Right ventricle myocardium inferior (tissue), 1 donor: ENCODE results near the gene GARRE1. TPM values are rescaled to one million over a fixed set of nuclear protein-coding genes. Genes with fewer than 3 reads are reported as not detected.

ENCODE experiments used
- ATAC-seq: fragments of 200-7000 bp; cut with Tn5 transposase; one replicate; pipeline ENCODE4 v1.9.1; 2020; ENCODE audit warnings: mild to moderate bottlenecking, moderate library complexity
- DNase-seq: peaks from one replicate; pipeline ENCODE4 v3.0.0; 2021; ENCODE audit errors: missing footprints
- intact Hi-C: fragments of 100-400 bp; cut with DNase I; formaldehyde crosslinking; loops from one replicate; pipeline ENCODE4 v1.11.0; 2022
- total RNA-seq: library from RNA; stranded (reverse); fragmentation: NEBNext Ultra II Directional; extraction: Animal tissue kit (Norgen Biotek cat#: 25700); gene quantifications from one replicate; pipeline ENCODE4 v1.2.1, GENCODE V29; 2021
- donor health status: DM: no; HTN: yes; CAD: no; lungs with severe emphysema.

Gene GARRE1
- total RNA-seq, 1 donor from 2014 or later: 16.3 TPM

DNA sequence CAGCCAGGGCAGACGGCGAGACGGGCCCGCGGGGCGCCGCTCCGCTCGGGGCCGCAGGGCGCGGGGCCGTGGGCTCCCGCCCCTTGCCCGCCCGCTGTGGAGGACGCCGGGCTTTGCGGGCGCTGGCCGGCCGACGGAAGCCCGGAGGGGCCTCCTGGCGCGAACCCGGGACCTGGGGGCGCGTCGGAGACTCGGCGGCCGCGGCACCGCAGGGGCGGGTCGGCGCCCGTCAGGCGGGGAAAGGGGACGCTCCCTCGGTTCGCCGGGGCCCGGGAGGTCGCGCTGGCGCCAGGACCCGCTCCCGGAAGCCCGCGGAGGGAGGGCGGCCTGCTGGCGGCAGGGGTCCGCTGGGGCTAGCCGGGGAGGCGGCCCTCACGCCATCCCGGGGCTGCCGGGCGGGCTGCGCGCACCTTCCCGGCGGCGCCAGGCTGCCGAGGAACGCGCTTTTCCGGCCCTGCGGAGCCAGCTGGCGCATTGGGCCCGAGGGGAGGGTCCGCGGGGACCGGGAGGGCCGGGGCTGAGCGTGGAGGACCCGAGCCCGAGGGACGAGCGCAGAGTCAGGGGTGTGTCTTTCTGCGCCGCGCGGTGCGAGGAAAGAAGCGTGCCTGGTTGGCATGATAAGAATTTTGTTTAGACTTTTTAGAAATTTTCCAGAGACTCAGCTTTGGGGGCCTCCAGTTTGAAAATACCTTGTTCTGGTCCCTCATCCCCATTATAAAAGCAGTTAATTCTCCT is 511 bp downstream of the GARRE1 start:
- DNase-seq: peak; percentile 74
- ATAC-seq: peak; percentile 73
- intact Hi-C loops: no loop called here

DNA sequence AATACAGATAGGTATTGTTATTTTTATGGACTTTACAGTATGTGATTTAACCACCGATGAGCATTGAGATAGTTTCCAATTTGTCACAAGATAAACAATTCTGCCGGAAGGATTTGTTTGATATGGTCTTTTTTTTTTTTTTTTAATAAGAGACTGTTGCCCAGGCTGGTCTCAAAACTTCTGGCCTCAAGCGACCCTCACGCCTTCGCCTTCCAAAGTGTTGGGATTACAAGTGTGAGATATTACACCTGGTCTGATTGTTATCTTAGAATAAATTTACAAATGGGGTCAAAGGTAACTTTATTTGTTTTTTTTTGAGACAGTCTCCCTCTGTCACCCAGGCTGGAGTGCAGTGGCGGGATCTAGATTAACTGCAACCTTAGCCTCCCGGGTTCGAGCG is 1.2 kb downstream of the GARRE1 start:
- no peak for ATAC-seq
- no peak for DNase-seq
- intact Hi-C loops: no loop called here

DNA sequence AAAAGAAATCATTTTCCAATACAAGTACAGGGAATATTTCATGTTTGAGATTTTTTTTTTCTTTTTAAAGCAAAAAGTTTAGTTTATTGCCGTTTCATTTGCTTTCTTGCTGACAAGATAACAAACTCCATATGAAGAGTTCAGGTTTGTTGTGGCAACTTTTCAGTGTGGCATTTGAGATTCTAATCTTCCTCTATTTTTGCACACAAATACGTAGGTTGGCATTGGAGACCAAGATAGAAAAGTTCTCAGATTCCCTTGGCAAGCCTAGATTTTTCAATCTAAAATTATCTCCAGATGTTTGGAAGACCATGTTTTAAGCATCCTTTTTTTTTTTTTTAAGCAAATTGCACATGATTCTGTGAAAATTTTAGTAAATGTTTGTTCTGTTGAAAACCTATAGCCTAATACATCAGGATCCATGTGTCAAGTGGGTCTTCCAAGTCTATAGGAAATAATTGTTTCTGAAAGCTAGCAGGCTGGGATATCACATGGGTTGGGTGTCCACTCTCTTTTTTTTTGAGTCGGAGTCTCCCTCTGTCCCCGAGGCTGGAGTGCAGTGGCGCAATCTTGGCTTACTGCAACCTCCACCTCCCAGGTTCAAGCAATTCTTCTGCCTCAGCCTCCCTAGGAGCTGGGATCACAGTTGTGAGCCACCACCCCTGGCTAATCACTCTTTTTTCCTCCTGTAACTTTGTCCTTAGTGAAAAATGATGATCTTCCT is 2.6 kb downstream of the GARRE1 start:
- ATAC-seq: no peak
- no peak for DNase-seq
- intact Hi-C loops: no loop called here

DNA sequence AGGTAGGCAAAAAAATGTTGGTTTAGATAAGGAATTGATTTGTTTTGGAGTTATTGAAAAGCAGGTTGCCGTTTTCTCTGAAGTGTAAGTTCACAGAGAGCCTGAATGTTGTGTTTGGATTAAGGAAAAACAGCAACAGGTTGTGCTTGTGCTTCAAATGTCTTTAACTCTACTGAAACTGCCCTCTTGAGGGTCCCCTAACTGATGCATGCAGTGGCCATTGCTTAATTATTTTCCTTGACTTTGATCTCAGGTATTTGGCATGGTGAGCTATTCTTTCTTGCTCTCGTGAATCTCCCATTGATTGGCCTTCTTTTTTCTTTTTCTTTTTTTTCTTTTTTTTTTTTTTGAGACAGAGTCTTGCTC is 3.2 kb downstream of the GARRE1 start:
- DNase-seq (no peak), ATAC-seq (no peak)
- intact Hi-C loops: no loop called here

DNA sequence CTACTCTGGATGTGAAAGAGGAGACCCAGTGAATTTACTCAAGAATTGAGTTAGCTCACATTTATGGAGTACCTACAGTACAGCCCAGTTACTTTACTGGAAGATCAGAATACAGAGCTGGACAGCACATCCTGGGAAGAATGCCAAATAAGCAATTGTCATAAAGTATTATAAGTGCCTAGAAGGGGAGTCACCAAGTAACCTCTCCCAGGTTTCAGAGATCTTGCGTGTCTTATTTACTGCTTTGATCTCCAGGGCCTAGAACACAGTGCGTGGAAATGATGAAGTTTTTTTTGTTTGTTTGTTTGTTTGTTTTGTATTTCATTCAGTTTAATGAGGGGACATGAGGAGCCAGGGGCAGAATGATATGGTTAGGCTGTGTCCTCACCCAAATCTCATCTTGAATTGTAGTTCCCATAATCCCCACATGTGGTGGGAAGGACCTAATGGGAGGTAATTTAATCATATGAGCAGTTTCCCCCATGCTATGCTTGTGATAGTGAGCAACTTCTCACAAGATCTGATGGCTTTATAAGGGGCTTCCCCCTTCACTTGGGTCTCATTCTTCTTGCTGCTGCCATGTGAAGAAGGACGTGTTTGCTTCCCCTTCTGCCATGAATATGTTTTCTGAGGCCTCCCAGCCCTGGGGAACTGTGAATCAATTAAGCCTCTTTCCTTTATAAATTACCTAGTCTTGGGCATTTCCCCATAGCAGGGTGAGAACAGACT is 5.2 kb downstream of the GARRE1 start:
- no peak for DNase-seq
- intact Hi-C loops: no loop called here
- ATAC-seq: no peak

DNA sequence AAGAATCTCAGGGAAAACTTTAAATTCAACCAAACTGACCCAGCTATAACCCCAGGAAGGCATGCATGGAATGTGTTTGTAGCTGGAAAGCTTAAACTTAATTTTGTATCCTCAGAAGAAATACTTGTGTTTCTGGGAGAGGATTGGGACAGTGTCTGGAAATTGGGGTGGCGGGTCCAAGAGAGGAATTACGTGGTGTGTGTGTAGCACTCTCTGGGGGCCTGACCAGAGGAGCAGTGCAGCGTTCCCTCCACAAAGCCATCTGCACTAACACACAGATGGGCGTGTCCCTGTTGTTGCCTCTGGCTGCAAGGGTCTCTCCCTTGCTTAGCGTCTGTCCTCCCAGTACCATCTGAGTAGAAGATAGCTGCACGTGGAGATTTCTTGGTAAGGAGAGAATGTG is 6.4 kb downstream of the GARRE1 start:
- ATAC-seq: peak; percentile 53
- no peak for DNase-seq
- intact Hi-C loops: no loop called here

DNA sequence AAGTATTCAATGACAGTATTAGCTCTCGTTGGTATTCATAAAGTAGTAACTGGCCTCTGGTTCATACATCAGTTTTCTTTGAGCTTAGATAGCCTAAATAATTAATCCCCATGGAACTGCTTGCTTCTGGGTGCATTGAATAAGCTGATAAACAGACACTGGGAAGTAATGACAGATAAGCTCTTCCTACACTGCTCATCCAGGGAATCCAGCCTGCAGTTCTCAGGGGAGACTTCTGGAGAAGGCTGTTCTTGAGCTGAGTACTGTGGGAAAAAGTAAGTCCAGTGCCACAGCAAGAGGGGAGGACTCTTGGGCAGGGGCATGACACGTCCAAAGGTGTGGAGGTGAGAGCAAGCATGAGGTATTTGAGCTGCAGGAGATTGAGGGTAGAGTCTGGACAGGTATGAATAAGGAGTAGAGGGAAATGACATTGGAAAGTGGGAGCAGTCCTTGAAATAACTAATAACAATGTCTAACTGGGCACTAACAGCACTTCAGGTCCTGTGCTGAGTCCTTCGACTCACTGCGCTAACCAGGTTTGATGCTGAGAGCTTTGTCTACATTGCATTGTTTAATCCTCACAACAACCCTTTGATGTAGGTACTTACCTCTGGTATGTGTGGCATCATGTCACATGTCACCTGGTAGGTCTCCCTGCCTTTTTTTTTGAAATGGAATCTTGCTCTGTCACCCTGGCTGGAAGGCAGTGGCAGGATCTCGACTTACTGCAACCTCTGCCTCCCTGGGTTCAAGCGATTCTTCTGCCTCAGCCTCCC is 7.2 kb downstream of the GARRE1 start:
- intact Hi-C loops: no loop called here
- ATAC-seq: peak; percentile 20
- no peak for DNase-seq

DNA sequence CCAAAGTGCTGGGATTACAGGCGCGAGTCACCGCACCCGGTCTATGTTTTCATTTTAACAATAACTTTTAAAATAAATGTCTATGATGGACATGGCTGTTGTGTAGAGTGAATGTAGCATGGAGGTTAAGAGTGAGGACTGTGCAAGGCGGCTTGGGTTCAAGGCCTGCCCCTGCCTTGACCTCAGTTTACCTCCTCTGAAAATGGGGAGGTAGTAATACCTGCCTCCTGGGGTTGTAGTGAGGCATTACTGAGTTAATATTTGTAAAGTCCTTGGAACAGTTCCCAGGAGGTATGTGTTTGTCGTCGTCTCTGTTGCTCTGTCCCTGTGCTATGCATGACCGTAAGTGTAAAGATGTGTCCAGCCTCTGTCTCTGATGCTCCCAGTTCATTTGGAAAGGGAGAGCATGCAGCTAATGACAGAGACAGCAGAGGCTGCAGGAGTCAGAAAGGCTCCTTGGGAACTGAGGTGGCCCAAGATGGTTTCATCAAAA is 9.4 kb downstream of the GARRE1 start:
- intact Hi-C loops: no loop called here
- ATAC-seq (no peak), DNase-seq (no peak)

DNA sequence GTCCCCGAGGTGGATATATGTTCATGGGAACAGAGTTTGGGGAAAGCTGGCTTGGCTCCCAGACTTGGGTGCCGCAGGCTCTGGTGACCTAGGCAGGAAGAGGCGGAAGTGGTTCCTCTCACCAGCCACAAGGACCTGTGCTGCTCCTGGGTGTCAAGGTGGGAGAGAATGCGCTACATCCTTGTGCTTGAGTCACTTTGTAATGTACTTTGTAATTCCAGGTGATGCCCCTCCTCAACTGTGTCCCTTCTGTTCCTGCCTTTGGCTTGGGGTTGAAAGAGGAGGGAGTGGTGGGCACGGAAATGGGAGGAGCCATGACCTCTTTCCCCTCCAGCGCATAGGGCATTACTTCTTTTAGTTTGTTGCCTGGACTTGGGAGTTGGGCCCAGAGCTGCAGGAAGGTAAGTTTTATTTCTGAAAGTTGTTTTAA is 10.9 kb downstream of the GARRE1 start:
- ATAC-seq (no peak), DNase-seq (no peak)
- intact Hi-C loops: loop anchor here (5.0 kb wide), 1 partner anchor 67 kb away; no protein-coding TSS in a partner anchor

DNA sequence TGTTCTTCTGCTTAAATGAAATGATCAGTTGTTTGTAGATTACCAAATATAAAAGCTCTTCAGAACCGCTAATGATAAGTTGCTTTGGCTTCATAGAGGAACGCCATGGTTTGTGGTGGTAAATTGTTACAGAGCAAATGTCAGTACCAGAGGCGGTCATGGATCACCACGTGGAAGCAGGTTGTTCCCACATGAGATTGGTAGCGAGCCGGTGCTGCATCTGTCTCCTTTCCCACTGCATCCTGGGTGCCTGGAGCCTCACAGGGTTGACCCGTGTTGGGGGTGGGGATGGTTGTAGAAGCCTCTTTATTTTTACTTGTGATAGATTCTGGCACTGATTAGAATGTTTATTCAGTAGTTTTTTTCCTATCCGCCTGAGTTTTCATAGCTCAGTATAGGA is 14.7 kb downstream of the GARRE1 start:
- DNase-seq (no peak), ATAC-seq (no peak)
- intact Hi-C loops: loop anchor here (5.0 kb wide), 1 partner anchor 63 kb away; no protein-coding TSS in a partner anchor

DNA sequence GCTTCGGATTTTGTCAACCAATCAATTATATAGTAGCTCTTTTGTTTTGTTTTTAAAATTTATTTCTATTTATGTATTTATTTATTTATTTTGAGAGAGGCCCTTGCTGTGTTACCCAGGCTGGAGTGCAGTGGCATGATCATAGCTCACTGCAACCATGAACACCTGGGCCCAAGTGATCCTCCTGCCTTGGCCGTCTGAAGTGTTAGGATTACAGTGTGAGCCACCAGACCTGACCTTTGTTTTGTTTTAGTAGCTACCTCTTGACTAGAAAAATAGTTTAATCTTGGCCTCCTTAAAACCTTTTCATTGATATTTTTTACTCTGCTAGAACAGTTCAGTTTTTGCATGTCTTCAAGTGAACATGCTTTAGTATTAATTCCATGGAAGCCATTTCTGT is 15.1 kb downstream of the GARRE1 start:
- no peak for DNase-seq
- no peak for ATAC-seq
- intact Hi-C loops: loop anchor here (5.0 kb wide), 1 partner anchor 63 kb away; no protein-coding TSS in a partner anchor

DNA sequence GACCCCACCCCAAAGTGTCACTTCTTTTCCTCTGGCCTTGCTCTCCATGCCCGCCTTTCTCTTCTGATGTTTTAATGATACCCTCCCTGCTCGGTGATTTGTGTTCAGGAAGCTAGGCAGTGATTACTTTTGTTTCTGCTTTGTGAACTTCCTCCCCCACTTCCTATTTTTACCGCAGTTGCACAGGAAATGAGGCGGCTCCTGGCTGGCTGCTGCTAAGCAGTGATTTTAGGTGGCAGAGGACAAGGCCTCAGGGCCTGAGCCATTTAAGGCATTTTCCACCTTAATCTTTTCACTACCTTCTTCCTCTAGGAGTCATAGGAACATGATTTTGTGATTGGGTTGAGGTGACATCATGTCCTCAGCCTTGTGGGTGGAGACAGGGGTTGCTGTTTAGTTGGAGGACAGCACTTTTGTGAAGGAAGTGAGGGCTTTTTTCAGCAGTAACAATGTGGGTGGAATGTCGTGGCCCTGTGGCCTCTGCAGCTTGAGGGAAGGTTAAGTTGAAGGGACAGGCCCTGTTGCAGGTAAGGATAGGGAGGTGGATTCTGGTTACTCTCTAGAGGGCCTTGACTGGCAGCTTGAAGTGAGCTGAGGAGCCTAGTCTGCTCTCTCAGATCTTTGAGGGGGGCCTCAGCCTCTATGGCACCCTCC is 15.7 kb downstream of the GARRE1 start:
- ATAC-seq (peak; percentile 67), DNase-seq (peak; percentile 76)
- intact Hi-C loops: loop anchor here (5.0 kb wide), 2 partner anchors 47 to 62 kb away; no protein-coding TSS in a partner anchor

DNA sequence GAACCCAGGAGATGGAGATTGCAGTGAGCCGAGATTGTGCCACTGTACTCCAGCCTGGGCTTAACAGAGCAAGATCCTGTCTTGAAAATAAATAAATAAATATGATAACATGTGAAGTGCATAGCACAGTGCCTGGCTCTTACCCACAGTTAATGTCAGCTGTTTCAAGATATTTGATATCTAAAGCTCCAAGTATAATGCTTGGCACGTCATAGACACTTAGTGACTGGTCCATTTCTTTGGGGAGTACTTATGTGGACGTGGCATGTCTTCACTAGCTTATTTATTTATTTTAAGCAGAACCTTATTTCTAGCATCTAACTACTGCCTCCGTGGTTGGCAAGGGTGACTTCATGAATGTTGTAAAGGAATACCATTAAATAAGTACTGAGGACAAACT is 18.8 kb downstream of the GARRE1 start:
- ATAC-seq: no peak
- DNase-seq: no peak
- intact Hi-C loops: loop anchor here (5.0 kb wide), 1 partner anchor 44 kb away; no protein-coding TSS in a partner anchor

DNA sequence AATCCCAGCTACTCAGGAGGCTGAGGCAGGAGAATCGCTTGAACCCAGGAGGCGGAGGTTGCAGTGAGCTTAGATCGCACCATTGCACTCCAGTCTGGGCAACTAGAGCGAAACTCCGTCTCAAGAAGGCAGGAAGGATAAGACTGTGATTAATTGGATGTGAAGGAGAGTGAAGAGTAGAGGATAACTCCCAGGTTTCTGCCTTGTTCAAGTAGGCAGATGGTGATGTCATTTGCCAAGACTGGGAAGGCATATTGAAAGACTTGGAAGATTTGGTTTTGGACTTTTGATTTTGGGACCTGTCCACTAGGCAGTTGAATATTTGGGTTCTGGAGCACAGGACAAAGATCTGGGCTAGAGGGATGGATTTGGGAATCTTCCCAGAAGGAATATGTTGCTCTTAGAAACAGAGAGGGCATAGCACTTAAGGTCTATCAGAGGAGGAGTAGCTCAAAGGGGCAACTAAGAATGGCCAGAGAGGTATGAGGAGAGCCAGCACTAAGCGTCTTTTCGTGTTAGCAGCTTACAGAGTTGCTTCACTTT is 20.0 kb downstream of the GARRE1 start:
- ATAC-seq (no peak), DNase-seq (no peak)
- intact Hi-C loops: loop anchor here (5.0 kb wide), 1 partner anchor 43 kb away; no protein-coding TSS in a partner anchor

DNA sequence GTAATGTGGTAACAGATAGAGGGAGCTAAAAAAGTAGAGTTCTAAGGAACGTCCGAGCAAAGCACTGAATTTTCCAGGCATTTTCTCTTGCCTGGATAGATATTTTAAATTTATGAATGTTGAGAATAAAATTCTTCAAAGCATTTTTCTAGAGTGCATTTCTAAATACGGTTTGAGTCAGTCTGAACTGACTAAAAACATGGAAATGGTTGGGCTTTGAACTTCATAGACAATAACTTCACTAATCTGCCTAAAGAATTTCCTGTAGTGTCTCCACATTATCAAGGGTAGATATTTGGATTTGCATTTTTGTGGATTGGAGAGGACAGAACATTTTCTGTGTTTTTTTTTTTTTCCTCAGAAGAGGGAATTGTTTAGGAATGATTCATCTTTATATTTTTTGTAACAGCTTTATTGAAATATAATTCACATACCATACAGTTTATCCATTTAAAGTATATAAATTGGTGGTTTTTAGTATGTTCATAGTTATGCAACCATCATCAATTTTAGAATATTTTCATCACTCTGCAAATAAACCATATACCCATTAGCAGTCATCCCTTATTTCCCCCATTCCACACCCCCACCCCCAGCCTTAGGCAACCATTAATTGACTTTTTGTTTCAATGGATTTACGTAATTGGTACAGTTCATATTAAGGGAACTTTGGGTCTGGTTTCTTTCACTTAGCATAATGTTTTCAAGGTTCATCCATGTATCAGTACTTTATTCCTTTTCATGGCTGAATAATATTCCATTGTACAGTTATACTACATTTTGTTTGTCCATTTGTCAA is 20.7 kb downstream of the GARRE1 start:
- no peak for ATAC-seq
- intact Hi-C loops: loop anchor here (5.0 kb wide), 1 partner anchor 42 kb away; no protein-coding TSS in a partner anchor
- DNase-seq: no peak

DNA sequence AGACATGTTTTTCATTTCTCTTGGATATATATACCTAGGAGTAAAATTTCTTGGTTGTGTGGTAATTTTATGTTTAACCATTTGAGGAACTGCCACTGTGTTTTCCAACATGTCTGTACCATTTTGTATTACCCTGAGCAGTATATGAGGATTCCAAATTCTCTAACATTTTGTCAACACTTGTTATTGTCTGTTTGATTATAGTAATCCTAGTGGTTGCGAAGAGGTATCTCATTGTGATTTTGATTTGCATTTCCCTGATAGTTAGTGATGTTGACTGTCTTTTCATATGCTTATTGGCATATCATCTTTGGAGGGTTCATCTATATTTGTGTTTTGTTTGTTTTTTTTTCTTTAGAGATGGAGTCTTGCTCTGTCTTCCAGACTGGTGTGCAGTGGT is 21.4 kb downstream of the GARRE1 start:
- DNase-seq (no peak), ATAC-seq (no peak)
- intact Hi-C loops: no loop called here

DNA sequence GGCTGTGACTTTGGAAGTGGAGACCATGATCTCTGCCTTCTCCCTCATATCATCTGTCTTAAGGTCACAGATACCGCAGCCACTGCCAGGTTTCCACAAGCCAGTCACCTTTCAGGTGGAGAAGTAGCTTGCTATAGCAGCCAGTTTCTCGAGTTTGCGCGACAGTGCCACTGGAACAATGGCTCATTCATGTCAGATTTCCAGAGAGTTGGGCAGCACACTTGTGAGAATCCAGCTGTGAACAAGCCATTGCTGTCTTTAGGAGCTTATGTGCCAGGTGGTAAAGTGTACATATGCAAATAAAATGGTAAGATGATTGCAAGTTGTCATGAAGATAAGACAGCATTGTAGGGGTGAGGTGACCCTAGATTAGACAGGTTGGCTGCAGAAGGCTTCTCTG is 22.3 kb downstream of the GARRE1 start:
- intact Hi-C loops: no loop called here
- DNase-seq: no peak
- no peak for ATAC-seq
